ELR (cell line): Measurements from ENCODE around the gene SLC12A4.

Experiments used
- DNase-seq: peaks from one replicate; pipeline ENCODE4 v3.0.0-alpha.2; 2015; ENCODE audit warnings: low read depth

SLC12A4 gene

DNA sequence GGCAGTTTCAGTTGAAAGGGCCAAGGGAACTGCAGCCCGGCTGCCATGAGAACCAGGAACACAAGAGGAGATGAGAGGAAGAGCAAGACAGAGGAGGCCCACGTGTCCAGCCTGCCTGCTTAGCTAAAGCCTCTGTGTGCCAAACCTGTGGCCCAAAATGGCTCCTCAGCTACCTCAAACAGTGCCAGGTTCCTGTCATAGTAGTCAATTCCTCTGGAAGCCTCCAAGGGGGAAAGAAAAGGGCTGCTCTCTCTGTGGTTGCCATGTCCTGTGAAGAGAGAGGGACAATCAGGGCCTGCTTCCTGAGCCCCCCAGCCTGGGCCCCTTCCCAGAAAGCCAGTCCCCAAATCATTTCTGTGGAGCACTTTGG lies 5.2 kb downstream of the SLC12A4 start:
- DNase-seq: no peak

DNA sequence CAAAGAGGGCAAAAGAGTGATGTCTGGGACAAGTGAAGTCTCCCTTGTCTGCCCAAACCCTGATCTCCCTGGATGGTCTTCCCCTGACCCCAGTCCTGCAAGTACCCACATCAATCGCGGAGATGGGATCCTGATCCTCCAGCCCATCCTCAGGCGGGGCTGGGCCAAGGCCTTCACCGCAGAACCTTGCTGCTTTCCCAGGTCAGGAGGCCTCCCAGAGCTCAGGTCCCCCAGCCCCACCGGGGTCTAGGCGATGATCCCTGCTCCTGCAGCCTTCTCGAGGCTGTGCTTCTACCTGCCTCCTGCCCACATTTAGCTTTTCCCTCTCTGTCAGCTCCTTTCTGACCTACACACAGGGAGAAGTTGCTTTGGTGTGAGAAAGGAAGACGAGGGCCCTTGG lies 6.3 kb downstream of the SLC12A4 start:
- DNase-seq: no peak

DNA sequence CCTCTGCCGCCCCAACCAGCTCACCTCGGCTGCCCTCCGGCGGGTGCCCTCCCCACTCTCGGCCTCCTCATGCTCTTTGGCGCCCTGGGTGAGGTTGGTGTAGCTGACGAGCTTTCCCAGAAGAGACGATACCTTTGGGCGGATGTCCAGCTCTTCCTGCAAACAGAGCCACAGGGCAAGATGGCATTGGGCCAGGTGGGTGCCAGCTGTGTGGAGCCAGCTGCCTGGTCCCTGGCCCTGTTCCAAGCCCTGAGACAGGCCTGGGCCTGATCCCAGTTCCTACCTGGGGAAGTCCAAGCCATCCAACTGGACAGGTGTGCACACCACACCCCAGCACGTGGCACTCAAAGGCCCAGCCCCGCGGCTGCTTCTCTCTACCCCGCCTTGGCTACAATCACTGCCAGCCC lies 6.9 kb downstream of the SLC12A4 start:
- DNase-seq: no peak

DNA sequence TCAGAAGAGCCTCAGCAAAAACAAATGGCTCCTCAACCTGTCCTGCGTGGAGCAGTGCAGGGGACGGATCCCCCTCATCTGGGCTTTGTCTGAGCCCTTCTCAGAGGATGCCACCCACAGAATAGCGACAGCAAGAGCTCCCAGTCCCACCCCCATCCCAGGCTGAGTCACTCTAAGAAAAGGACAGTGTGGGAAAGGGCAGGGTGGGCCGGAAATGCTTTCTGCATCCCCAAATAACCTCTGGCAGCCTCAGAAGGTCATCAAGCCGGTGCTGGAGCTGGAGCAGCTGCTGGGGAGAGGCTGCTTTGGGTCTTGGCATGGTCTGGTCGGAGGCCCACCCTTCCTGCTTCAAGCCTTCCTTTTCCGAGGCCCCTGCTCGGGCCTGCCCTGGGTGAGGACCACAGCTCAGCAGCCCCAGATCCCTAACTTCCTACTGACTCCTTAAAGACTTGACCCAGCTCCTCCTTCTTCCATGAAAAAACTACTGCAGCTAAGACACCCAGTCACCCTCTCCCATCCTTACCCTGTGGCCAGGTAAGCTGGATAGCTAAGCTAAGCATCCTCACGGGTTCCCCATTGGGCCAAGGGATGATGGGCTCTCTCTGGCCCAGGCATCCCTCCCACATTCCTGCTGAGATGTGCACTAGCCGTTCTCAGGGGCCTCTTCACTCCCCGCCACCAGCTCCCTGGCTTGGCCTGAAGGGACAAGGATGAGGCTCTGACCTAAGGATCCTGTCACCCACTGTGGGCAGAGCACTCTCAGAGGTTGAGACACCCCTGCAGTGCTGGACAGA lies 8.7 kb downstream of the SLC12A4 start:
- peak; percentile 80 for DNase-seq

DNA sequence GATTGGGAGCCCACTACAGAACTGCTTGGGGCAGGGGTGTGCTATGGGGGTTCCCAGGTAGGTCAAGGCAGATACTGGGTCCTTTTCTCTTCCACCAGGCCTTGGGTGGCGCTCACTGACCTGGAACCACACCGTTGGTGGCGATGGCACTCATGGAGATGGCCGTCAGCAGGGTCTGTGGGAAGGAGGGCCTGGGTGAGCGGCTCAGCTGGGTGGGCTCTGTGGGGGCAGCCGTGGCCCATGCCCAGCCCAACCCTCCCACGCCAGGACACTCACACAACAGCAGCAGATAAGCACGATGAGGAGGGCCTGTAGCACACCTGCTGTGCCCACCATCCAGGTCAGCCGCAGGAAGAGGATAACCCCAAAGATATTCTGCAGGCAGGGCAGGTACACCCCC lies 10.8 kb downstream of the SLC12A4 start:
- DNase-seq: no peak

DNA sequence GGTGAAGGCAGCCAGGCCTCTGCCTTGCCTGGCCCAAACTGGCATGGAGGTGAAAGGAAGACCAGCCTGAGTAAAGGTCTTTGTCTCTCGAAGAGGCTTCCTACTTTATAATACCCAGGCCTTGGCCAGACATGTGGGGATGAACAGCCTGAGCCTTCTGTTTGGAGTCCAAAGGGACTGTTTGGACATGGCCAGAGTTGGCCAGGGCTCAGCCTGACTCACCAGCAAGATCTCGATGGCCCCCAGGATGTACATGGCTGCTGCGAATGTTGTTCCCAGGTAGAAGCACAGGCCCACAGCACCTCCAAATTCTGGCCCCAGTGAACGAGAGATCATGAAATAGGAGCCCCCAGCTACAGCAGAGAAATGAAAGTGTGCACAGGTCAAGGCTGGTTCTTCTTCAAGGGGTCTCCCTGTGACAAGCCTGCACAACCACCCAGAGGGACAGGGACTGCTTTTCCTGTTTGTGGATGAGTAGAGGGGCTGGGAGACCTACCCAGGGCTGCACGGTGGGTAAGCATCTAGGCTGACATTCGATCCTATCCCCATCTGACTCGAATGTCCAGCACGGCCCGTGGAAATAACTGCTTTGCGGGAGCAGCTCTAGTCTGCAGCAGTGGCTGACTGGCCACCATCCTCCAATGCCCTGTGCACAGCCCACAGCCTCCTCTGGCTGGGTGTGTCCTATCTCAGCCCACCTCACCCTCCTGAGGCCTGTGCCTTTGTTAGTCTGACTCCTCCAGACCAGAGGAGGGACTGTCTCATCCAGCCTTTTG lies 13.8 kb downstream of the SLC12A4 start:
- no peak for DNase-seq

DNA sequence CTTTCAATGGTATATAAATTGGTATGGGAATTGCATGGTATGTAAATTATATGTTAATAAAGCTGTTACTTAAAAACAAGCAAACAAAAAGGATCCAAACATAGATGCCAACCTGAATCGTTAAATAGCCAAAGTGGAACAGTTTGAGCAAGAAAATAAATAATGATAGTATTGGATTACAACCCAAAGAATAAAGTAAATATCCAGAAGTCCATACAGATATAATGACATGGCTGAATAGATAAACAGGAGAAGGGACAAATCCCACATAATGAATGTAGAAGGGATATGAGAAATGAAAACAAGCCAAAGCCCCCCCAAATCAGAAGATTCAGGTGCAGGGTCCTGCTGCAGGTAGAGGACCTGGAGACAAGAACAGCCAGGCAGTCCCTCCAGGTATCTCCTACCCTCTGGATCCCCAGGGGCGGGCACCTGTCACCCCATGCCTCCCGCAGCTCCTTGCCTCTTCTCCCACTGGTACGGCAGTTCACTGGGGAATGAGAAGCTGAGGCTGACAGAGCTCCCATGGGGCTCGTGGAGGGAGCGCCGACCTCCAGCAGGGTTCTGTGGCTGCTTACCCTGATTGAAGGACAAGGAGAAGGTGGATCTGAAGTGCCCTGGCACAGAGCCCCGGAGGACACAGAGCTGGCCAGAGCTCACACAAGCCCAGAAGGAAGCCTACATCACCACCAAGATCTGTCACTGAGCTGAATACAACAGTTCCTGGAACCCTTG lies 14.6 kb downstream of the SLC12A4 start:
- DNase-seq: no peak

DNA sequence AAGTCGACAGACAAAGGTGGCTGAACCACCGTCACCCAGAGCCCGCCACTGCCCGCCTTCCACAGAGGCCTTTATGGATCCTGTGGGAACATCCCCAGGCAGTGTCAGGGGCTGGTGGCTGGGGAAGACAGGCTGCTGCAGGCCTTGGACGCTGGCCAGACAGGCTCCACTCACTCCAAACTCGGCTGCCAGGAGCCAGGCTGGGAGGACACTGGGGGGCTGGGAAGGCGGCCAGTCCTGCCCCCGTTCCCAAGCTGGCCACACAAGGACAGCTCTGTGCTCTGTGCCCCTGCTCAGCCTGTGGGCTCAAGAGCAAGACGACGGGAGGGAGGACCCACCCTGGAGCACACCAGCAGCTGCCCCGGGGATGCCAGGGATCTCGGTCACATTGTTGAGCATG lies 17.0 kb downstream of the SLC12A4 start:
- no peak for DNase-seq

DNA sequence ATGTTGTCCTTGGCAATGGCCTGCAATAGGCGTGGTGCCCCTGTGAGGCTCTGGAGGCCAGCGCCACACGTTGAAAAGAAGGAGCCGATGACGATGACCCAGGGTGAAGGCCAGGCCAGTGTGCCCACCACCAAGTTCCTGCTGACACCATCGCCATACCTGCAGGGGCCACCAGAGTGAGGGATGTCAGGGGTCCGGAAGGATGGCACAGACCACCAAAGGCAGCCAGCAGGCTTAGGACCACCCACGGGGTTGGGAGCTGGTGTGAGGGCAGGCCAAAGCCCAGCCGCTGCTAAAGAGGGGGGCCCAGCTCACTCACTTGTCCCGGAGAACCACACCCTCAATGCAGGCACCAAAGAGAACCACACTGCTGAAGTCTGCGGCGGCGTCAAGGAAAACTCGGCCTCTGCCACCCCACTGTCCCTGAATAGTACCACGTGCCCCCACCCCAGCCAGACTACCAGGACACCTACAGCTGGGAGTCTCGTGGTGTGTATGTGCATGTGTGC lies 18.0 kb downstream of the SLC12A4 start:
- no peak for DNase-seq

DNA sequence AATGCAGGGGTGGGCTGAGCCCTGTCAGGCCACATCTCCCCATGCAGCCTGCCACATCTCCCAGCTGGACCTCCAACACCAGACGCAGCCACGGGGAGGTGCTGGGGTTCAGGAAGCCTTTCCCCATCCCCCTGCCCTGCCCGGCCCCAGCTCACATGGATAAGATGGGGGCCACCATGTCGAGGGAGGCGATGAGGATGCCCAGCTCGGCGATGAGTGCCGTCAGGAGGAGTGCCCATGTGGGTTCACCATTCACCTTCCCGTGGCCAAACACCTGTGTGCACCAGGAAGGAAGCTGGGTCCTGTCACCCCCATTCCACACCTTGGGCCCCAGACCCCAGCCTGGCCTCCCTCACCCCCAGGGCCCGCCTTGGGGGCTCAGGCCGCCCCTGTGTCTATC lies 18.8 kb downstream of the SLC12A4 start:
- DNase-seq: no peak

DNA sequence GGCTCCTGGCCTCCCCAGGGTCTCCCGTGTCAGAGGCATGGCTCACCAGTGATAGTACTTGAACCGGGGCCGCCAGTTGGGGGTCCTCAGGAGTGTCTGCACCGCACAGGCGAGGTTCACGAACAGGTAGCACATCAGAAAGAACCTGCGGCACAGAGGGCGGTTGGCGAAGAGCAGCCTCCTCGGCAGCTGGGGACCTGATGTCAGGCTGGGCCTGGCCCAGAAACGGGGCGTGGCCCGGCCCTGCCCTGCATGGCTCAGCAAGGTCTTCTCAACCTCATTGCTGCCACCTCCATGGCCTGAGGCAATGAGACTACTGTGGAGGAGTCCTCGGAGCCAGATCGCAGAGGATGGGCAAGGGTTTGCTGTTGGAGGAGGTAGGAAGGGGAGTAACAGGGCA lies 20.4 kb downstream of the SLC12A4 start:
- no peak for DNase-seq

DNA sequence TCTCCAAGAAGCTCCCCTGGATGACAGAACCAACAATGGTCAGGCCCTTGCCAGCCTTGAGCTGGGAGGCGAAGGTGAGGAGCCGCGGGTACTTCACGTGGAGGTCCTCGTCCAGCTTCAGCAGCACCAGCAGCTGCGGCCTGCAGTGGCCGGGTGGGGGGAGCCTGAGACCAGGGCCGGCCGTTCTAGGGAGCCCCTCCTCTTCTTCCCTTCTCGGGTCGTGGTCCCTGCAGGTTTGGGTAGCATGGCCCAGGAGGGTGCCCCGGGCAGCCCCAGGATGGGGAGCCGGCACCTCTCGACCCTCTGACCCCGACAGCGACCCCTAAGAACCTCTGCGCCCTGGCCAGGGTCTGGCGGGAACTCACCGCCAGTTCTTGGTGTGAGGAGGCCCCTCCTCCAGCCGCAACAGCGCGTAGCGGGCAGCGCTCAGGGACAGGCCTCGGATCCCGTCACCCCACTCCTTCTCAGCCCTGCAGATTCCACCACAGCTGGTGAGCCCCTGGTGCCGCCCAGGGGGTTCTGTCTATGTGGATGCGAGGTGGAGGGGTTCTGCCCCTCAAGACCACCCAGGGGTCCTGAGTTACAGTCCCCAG lies 21.4 kb downstream of the SLC12A4 start:
- no peak for DNase-seq

DNA sequence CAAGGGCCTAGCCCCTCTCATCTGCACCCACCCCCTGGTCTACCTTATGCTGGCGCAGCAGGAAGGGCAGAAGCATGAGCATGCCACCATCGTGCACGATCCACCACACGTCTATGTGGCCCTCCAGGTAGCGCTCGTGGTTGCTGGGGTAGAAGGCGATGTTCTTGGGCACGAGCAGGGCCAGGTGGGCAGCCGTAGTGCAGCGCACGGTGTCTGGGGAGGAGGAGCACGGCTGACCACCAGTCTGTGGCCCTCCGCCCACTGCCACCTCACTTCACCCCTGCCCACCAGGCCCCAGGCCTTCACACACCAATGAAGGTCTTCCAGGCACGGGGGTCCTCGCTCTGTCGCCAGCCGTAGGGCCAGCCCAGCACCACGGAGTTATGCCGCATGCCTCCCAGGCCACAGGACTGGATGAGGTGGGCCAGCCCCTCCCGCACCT lies 22.3 kb downstream of the SLC12A4 start:
- no peak for DNase-seq

DNA sequence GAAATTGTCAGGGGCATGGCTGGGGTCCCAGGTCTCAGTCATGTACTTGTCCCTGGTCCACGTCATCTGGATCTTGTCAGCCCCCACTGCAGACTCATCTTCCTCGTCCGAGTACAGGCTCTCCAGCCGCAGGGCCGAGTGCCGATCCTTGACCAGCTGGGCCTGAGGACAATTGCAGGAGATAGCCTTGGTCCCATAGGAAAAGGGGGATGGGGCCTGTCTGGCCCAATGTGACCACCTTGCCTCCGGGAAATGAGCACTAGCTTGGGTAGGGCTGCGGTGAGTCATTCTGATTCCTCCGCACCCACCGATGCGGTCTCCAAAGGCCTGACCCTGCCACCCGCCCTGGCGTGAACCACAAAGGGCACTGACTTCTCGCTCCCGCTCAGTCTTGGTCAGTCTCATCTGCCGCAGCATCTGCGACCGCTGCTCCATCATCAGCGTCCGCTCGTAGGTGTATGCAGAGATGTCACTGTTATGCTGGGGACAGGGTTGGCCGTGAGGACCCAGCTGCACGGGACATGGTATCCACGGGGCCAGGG lies 23.0 kb downstream of the SLC12A4 start:
- DNase-seq: no peak

DNA sequence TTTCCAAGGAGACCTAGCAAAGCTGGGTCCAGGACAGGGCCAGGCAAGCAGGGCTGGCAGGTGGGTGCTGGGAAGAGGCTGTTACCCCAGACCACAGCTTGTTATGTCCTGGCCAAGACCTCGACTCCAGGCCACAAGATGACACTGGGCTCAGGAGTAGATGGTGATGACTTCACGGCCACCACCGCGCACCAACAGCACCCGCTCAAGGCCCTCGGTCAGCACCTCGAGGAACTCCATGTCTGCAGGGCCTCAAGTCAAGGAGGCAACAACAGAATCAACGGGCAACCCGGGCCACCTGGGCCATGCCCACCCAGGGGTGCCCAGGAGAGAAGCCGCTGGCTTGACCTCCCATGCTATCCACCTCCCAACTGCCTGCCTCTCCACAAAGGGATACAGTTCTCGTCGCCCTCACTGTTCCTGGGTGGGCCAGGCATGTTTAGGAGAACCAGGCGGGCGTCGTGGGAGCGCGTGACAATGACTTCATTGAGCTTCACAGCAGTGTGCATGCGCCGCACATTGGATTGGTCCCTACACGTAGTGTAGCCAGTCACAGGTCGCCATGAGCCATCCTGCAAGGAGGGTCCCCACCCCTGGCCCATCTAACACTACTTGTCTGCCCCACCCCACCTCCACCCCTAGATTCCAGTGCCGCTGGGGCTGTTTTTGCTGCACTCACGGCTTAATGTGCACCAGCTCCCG lies 23.6 kb downstream of the SLC12A4 start:
- DNase-seq: no peak

DNA sequence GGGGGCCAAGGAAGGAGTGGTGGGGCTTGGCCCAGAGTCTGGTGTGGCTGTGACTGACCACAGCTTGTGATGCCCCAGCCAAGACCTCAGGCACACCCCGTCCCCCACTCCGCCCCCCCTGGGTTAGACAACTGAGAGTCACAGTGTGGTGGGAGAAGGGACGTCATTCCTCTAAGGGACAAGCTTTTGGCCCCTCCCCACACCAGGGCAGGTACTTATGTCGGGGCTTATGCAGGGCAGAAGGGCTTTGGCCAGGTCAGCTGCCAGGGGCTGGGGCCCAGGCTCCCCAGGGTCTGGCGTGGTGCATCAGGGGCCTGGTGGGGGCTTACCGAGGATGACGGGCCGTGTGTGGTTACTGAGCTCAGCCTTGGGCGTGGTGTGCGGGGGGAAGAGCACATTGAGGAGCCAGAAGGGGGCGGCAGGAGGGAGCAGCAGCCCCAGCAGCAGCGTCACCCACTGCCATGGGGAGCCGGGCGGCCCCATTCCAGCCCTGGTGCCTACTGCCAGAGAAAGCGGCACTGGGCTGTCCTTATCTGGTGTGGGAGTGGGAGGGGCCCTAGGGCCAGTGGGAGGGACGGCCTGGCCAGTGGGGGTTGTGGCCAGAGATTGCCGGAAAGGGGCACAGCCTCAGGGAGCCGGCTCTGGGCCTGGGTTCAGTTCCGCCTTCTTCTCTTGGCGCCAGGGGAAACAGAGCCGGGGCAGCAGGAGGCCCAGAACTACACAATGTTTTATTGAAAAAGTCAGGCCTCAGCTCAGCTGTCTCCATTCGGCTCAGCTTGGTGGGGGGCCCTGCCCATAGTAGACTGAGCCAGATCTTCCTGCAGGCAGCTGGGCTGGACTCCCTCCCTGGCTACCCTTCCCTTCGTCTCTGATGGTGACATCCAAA lies 24.6 kb downstream of the SLC12A4 start, which contains the start of gene LCAT:
TSS of gene LCAT (minus strand) at position 502 of the 886 bp plus-strand sequence. CDS start at position 483, 19 bp downstream.
- DNase-seq: no peak

DNA sequence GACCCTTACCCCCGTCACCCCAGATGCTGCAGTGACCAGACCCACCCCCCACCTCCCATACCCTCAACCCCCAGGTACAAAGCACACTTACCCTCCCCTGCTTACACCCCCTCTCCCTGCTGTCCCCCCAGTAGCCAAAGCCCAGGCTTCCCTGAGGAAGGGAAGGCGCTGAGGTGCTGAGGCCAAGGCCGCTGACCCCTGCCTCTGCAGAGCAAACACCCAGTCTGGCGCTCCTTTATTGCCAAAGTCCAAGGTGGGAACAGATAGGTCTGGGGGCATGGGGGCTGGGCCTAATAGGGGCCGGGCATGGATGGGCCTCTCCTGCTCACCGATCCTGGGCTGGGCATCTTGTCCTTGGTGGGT lies 25.2 kb downstream of the SLC12A4 start:
- DNase-seq: no peak

DNA sequence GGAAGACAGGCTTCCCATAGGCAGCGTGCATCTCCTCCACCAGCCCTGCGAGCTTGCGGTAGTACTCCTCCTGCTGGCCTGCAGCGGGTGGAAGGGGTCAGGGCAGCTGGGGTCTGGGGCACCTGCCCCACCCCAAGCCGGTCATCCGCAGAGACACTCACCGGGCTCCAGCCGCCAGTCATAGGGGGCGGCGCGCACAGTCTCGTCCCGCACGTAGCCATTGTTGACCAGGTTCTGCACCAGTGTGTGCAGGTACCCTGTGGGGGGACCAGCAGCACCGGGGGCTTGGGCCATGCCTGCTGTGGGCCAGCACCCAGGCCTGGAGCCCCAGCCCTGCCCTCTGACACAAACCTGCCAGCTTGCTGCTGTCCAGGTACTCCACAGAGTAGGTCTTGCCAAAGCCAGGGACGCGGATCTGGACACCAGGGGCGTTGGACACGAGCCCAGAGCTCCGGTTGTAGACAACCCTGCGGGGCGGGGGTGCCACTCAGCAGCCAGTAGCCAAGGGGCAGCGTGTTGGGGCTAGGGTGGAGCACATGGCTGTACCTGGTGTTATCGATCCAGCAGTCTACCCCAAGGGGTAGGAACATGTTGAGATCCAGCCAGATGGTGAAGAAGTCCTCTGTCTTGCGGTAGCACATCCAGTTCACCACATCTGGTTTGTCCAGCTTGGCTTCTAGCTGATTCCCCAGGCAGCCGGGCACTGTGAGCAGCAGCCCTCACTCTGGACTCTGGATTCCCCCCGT lies 25.8 kb downstream of the SLC12A4 start:
- DNase-seq: no peak

DNA sequence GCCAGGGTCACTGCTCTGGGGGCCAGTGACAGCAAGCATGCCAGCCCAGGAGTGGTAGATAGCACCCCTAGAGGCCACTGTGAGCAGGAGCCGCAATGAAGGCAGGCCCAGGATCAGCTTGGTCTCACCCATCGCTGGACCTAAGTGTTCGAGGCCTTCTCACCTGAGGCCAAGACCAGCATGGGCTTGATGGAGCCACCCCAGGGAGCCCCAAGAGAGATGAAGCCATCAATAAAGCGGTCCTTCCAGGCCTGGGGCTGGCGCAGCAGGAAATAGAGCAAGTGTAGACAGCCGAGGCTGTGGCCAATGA lies 26.3 kb downstream of the SLC12A4 start:
- peak; percentile 65 for DNase-seq
